ENCODE measurements around the gene TCF20. TPM values are rescaled to one million over a fixed set of nuclear protein-coding genes. Genes with fewer than 3 reads are reported as not detected.

The TCF20 gene
- polyA plus RNA-seq, 1 of the 3 experiments (the other 2 are of a cell fraction): 8.5 TPM

DNA sequence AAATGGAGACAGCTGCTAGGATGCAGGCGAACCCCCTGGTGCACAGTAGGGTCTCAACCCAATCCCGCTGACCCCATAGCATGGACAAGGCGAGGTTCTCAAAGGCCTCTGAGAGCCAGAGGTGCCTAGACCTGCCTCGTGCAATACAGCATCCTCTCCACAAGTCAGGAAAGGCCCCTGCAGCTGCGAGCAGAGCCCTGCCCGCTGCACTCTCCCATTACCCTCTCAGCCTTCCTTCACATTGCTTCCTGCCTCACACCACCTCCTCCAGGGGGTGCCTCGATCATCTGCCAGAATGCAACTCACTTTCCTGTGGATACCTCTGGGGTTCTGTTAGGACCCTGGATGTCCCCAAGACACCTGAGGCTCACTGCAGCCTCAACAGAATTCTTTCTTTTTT, 42.8 kb upstream of the TCF20 start (continued):
- TF ChIP-seq, protein P1, sequence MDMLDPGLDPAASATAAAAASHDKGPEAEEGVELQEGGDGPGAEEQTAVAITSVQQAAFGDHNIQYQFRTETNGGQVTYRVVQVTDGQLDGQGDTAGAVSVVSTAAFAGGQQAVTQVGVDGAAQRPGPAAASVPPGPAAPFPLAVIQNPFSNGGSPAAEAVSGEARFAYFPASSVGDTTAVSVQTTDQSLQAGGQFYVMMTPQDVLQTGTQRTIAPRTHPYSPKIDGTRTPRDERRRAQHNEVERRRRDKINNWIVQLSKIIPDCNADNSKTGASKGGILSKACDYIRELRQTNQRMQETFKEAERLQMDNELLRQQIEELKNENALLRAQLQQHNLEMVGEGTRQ (IDR thresholded peaks at IDR 0.05; ENCODE audit: borderline replicate concordance, low read depth, low read length): no peak
- TF ChIP-seq GABPA (IDR thresholded peaks at IDR 0.05; ENCODE audit: low read depth): no peak
- TF ChIP-seq CTCF (IDR thresholded peaks at IDR 0.05): no peak
- no peak for TF ChIP-seq USF1 (IDR thresholded peaks at IDR 0.05; ENCODE audit: borderline replicate concordance, low read depth)
- no peak for TF ChIP-seq GATA2 (CRISPR knock-in tag; IDR thresholded peaks at IDR 0.05)

DNA sequence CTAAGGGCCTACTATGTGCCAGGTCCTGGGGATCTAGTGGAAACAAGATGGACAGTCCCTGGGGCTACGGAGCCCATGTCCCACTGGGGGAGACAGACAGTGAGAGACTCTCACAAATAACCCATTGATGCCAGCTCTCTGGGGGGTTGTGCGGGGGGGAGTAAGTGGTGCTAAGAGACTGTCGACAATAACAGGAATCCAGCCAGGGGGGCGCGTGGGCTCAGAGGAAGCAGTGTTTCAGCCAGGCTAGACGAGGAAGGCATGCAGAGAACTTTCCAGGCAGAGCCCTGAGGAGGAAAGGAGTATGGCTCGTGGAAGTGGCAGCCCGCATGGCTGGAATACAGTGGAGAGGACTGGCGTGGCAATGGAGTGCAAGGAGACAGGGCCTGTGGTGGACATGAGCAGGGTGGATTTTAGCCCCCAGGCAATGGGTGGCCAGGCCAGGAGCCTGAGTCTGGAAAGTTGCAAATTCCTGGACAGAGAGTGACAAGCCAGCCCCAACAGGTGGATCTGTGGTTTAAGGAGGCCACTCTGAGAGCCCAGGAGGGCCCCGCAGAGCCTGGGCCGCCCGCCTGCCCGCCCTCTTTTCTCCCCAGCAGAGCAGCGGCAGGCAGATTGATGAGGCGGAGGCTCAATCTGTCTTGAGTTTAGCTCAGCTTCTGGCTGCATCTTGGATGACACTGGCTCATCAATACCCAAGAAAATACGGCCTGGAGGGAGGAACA, 40.0 kb upstream of the TCF20 start:
- no peaks in the 10 kb centered on the region for H3K9me2 ChIP-seq
- no peak overlapping the region for H3K4me3 ChIP-seq (ENCODE audit: low read depth in 2 of 2, low read length in 1 of 2)
- no peaks in the 10 kb centered on the region for H4K20me1 ChIP-seq (ENCODE audit: insufficient read depth)
- H3F3A ChIP-seq (replicated peaks; ENCODE audit: insufficient read depth): no peaks in the 10 kb centered on the region
- no peaks in the 10 kb centered on the region for H3K36me3 ChIP-seq (replicated peaks in 1 of 2; ENCODE audit: control insufficient read depth in 1 of 2, insufficient read depth in 2 of 2, low read length in 1 of 2)
- ChIA-PET CTCF (no interaction called here), POLR2A (no interaction called here)
- no peak overlapping the region for H3K27ac ChIP-seq (ENCODE audit: low read depth in 2 of 2, low read length in 1 of 2)
- H3K9ac ChIP-seq: no peak overlapping the region
- H3K27me3 ChIP-seq (ENCODE audit: insufficient read depth): no peaks in the 10 kb centered on the region
- no peak overlapping the region for H2AFZ ChIP-seq (ENCODE audit: low read depth)
- WGBS (ENCODE audit: low lambda C conversion rate): 100% methylated on average over 7 of the region's 16 CpGs
- no peak for DNase-seq
- no peak for TF ChIP-seq NFIC (IDR thresholded peaks at IDR 0.05; ENCODE audit: borderline replicate concordance)
- TF ChIP-seq SIN3A (IDR thresholded peaks at IDR 0.05; ENCODE audit: borderline replicate concordance, low read depth, low read length): no peak
- TF ChIP-seq USF1 (IDR thresholded peaks at IDR 0.05; ENCODE audit: borderline replicate concordance, low read depth): no peak
- TF ChIP-seq MAX (IDR thresholded peaks at IDR 0.05; ENCODE audit: low read depth): no peak
- no peak for TF ChIP-seq TEAD4 (IDR thresholded peaks at IDR 0.05; ENCODE audit: borderline replicate concordance, insufficient read depth)
- TF ChIP-seq PBX3 (IDR thresholded peaks at IDR 0.05): no peak
- TF ChIP-seq ELF1 (IDR thresholded peaks at IDR 0.05): no peak
- TF ChIP-seq, protein P1 (IDR thresholded peaks at IDR 0.05; ENCODE audit: borderline replicate concordance, low read depth, low read length): no peak
- no peak for TF ChIP-seq REST (IDR thresholded peaks at IDR 0.05; ENCODE audit: low read depth, low read length)
- TF ChIP-seq POLR2AphosphoS5 (IDR thresholded peaks at IDR 0.05; ENCODE audit: low read depth, low read length): no peak
- TF ChIP-seq RFX5 (IDR thresholded peaks at IDR 0.05; ENCODE audit: low read length): no peak
- no peak for TF ChIP-seq IRF3 (IDR thresholded peaks at IDR 0.05; ENCODE audit: low read depth, low read length)
- no peak for TF ChIP-seq YY1 (IDR thresholded peaks at IDR 0.05; ENCODE audit: low read depth)
- TF ChIP-seq MXI1 (IDR thresholded peaks at IDR 0.05; ENCODE audit: low read depth, low read length): no peak
- no peak for TF ChIP-seq RAD21 (IDR thresholded peaks at IDR 0.05; ENCODE audit: low read length)
- no peaks in the 10 kb centered on the region for H3K9me3 ChIP-seq
- H3K4me2 ChIP-seq: no peak overlapping the region
- H3K79me2 ChIP-seq (ENCODE audit: insufficient read depth): no peaks in the 10 kb centered on the region
- peaks cover 0 to 39% of the 10 kb centered on the region in 2 experiments; a peak in 1 of 4 replicates for H3K4me1 ChIP-seq (ENCODE audit: control insufficient read depth in 1 of 2, insufficient read depth in 2 of 2, low read depth in 1 of 2, low read length in 1 of 2)

All from SK-N-SH (cell line).